ENCODE measurements around the gene CDH5.

The CDH5 gene

DNA sequence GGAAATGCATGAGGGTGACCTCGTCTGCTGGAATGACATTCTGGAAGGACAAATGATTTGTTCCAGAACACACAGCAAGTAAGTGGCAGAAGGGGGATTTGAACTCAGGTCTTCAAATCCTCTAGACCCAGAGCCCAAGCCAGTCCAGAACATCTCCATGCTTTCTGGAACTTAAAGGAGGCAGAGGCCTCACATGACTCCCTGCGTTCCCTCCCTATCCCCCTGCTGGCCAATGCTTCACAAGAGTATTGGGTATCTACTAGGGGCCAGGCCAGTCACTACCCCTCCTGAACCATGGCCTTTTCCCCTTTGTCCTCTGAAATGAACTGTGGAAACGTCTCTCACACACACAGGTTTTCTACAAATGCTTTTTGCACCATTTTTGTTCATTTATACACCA is 53.0 kb downstream of the CDH5 start:
- no peak for DNase-seq (ENCODE audit: low spot score in 2 of 2)
- peaks cover 10% of the 10 kb centered on the region for H3K4me1 Mint-ChIP-seq
- peaks cover 2% of the 10 kb centered on the region for H3K36me3 Mint-ChIP-seq
- no peak for ATAC-seq (ENCODE audit: low read depth)
- no peak overlapping the region for H3K4me3 Mint-ChIP-seq
- peaks cover 13% of the 10 kb centered on the region for H3K27me3 Mint-ChIP-seq
- H3K9me3 Mint-ChIP-seq, result peaks cover 2% of the 10 kb centered on the region
- no peak overlapping the region for H3K27ac Mint-ChIP-seq

GRCh38 chr16:66420396-66420795 is 53.9 kb downstream of the CDH5 start:
- H3K36me3 Mint-ChIP-seq, result peaks cover 2% of the 10 kb centered on the region
- DNase-seq (ENCODE audit: low spot score in 2 of 2), result no peak

GRCh38 chr16:66421891-66422290 is 55.4 kb downstream of the CDH5 start:
- no peak overlapping the region for H3K27ac Mint-ChIP-seq
- H3K9me3 Mint-ChIP-seq, result no peaks in the 10 kb centered on the region
- H3K4me1 Mint-ChIP-seq, result peaks cover 13% of the 10 kb centered on the region
- H3K36me3 Mint-ChIP-seq, result peaks cover 2% of the 10 kb centered on the region
- ATAC-seq (ENCODE audit: low read depth) (no peak), DNase-seq (ENCODE audit: low spot score in 2 of 2) (no peak)
- peaks cover 23% of the 10 kb centered on the region for H3K27me3 Mint-ChIP-seq
- H3K4me3 Mint-ChIP-seq, result no peak overlapping the region

More at GRCh38 chr16:66420396-66420795, 53.9 kb downstream of the CDH5 start:
- ATAC-seq (ENCODE audit: low read depth), result no peak
- Mint-ChIP-seq H3K4me3 (no peak overlapping the region), H3K27me3 (peaks cover 18% of the 10 kb centered on the region), H3K27ac (no peak overlapping the region), H3K4me1 (peaks cover 10% of the 10 kb centered on the region), H3K9me3 (peaks cover 2% of the 10 kb centered on the region)

DNA sequence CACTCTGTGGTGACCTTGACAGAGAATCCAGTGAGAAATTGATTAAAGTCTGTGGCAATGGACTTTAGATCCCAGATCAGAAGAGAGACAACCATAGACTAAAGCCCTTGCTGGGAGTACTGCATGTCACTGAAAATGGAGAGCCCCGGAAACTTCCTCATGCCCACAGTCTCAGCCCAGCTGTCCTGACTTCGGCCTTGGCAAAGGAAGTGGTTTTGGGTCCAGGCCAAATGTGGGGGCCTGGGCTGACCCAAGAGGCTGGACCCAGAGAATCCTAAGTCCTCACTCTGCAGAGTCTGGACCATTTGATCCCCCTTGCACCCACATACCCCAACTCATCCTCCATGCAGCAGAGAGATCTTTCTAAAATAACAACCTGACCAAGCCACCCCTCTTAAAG is 55.9 kb downstream of the CDH5 start:
- Mint-ChIP-seq H3K27ac (no peak overlapping the region), H3K36me3 (peaks cover 2% of the 10 kb centered on the region), H3K4me1 (peaks cover 13% of the 10 kb centered on the region), H3K4me3 (no peak overlapping the region), H3K27me3 (peaks cover 23% of the 10 kb centered on the region), H3K9me3 (no peaks in the 10 kb centered on the region)
- DNase-seq (ENCODE audit: low spot score in 2 of 2) (no peak), ATAC-seq (ENCODE audit: low read depth) (no peak)

DNA sequence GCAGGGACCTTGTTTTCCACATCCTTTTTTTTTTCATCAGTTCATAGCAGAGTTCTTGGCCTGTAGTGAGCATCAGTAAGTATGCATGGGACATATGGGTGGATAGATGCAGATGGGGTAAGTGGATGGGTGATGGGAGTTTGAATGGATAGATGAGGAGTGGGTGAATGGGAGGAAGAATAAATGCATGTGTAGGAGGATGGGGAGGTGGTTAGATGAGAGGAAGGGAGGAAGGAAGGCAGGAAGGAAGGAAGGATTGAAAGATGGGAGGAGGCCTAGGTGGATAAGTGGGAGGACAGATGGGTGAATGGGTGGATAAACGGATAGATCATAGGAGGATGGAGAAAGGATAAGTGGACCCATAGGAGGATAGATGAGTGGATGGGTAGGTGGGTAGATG is 56.7 kb downstream of the CDH5 start:
- ATAC-seq (ENCODE audit: low read depth), result no peak
- H3K4me1 Mint-ChIP-seq, result peaks cover 8% of the 10 kb centered on the region

DNA sequence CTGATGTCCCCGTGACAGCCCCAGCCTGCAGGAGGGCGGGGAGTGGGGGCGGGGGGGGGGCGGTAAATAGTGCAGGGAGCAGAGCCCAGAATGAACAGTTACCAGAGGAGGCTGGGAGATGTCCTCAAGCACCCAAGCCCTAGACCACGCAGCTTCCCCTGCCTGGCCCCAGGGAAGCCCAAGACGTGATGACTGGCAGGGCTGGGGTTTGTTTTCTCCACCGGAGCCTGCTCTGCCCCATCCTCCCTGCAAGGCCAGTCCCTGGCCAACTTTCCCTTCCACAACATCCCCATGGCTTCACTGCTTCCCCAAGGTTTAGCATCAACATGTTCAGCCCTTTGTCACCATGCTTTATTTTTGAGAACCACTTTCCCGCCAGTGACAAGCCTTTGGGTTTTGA is 59.2 kb downstream of the CDH5 start:
- Mint-ChIP-seq H3K27ac (no peak overlapping the region), H3K9me3 (peaks cover 2% of the 10 kb centered on the region), H3K27me3 (peaks cover 32% of the 10 kb centered on the region), H3K4me3 (no peak overlapping the region), H3K4me1 (peaks cover 3% of the 10 kb centered on the region), H3K36me3 (peaks cover 2% of the 10 kb centered on the region)
- DNase-seq (ENCODE audit: low spot score in 2 of 2) (no peak), ATAC-seq (ENCODE audit: low read depth) (no peak)

More for the DNA sequence above, 56.7 kb downstream of the CDH5 start:
- no peak for DNase-seq (ENCODE audit: low spot score in 2 of 2)
- Mint-ChIP-seq H3K27me3 (peaks cover 23% of the 10 kb centered on the region), H3K4me3 (no peak overlapping the region), H3K9me3 (no peaks in the 10 kb centered on the region), H3K36me3 (peaks cover 2% of the 10 kb centered on the region), H3K27ac (no peak overlapping the region)

- H3K36me3 Mint-ChIP-seq, result peaks cover 2% of the 10 kb centered on the region
- ATAC-seq (ENCODE audit: low read depth) (no peak), DNase-seq (ENCODE audit: low spot score in 2 of 2) (no peak)
- peaks cover 32% of the 10 kb centered on the region for H3K27me3 Mint-ChIP-seq
- peak overlapping the region; percentile 35 for H3K4me3 Mint-ChIP-seq
- peaks cover 3% of the 10 kb centered on the region for H3K9me3 Mint-ChIP-seq
- no peak overlapping the region for H3K27ac Mint-ChIP-seq
- H3K4me1 Mint-ChIP-seq, result peaks cover 3% of the 10 kb centered on the region
These were observed 59.9 kb downstream of the CDH5 start for GRCh38 chr16:66426112-66427035.

GRCh38 chr16:66427036-66427860 is 60.8 kb downstream of the CDH5 start, which contains the start of gene BEAN1:
BEAN1 (plus strand) TSS chr16:66427295; CDS start chr16:66437677, 10,382 bp downstream.
- peaks cover 2% of the 10 kb centered on the region for H3K36me3 Mint-ChIP-seq
- no peak within 1 kb of the TSS for H3K27ac Mint-ChIP-seq
- peaks cover 3% of the 10 kb centered on the region for H3K4me1 Mint-ChIP-seq
- H3K4me3 Mint-ChIP-seq, result peak within 1 kb of the TSS; percentile 35
- no peak for DNase-seq (ENCODE audit: low spot score in 2 of 2)
- H3K27me3 Mint-ChIP-seq, result peaks cover 34% of the 10 kb centered on the region
- H3K9me3 Mint-ChIP-seq, result peaks cover 3% of the 10 kb centered on the region
- no peak for ATAC-seq (ENCODE audit: low read depth)

DNA sequence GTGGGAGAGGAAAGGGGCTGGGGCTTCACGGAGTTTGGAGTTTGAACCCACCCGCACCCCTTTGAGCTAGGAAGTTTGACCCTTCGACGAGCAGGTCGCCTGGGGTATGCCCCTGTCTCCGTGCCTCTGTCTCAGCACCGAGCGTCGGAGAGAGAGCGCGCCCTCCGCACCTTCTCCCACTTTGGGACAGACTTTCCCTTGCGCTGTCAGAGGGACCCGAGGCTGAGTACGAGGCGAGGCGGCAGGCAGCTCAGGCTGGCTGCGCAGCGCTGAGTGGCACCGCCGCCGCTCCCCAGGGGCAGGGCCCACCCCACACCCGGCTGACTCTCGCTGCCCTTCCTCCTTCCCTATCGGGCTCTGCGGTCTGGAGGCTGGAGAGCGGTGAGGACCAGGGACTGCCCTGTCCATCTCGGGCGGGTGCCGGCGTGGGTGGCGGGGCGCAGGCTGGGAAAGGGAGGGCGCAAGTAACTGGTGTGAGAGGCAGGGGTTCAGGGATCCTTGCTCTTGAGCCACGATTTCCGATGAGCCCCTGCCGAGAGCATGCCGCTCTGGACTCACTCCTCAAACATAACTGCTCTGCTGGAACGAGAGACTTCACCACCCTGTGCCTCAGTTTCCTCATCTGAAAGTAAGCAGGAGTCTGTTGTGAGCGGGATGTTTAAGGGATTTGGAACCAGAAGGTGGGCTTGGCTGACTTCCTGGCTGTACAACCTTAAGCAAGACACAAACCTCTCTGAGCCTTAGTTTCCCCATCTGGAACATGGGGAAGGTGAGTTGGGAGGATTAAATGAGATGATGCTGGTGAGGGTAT is 61.6 kb downstream of the CDH5 start:
- Mint-ChIP-seq H3K4me3 (peak overlapping the region; percentile 18), H3K36me3 (peaks cover 2% of the 10 kb centered on the region), H3K27me3 (peaks cover 34% of the 10 kb centered on the region), H3K4me1 (peaks cover 3% of the 10 kb centered on the region), H3K27ac (no peak overlapping the region), H3K9me3 (peaks cover 3% of the 10 kb centered on the region)
- DNase-seq (ENCODE audit: low spot score in 2 of 2), result no peak
- ATAC-seq (ENCODE audit: low read depth), result no peak

DNA sequence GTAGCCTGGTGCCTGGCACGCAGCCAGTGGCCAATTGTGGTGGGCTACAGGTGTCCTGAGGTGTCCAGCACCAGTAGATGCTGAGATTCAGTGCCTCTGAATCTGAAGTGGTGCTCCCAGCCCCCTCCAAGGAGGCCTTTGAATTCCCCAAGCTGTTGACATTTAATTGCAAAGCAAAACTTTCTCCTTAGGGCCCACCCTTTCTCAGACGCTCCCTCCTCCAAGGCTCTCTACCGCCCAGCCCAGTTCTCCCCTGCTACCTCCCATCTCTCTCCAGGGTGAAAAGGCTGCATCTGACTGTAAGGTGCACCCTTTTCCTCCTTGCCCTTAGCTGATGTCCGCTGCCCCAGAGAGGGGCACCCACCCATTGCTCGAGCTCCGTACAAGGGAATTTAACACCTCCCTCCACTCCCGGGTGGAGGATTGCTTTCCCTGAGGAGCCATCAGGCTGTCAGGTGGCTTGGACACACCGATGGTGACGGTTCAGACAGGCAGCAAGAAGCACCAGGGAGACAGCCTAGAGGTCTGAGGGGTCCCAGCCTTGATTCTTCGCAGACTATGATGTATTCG is 62.3 kb downstream of the CDH5 start:
- no peak for ATAC-seq (ENCODE audit: low read depth)
- Mint-ChIP-seq H3K36me3 (no peaks in the 10 kb centered on the region), H3K4me1 (peaks cover 3% of the 10 kb centered on the region), H3K27me3 (peaks cover 34% of the 10 kb centered on the region), H3K27ac (no peak overlapping the region), H3K9me3 (peaks cover 3% of the 10 kb centered on the region), H3K4me3 (no peak overlapping the region)
- no peak for DNase-seq (ENCODE audit: low spot score in 2 of 2)

- H3K4me1 Mint-ChIP-seq, result peaks cover 3% of the 10 kb centered on the region
- peaks cover 34% of the 10 kb centered on the region for H3K27me3 Mint-ChIP-seq
- peaks cover 3% of the 10 kb centered on the region for H3K9me3 Mint-ChIP-seq
- no peak for ATAC-seq (ENCODE audit: low read depth)
- no peak overlapping the region for H3K27ac Mint-ChIP-seq
- no peak overlapping the region for H3K4me3 Mint-ChIP-seq
- no peaks in the 10 kb centered on the region for H3K36me3 Mint-ChIP-seq
- no peak for DNase-seq (ENCODE audit: low spot score in 2 of 2)
These were observed 62.9 kb downstream of the CDH5 start for GRCh38 chr16:66429290-66429962.

- peaks cover 30% of the 10 kb centered on the region for H3K27me3 Mint-ChIP-seq
These were observed 63.7 kb downstream of the CDH5 start for GRCh38 chr16:66430214-66430613.

GRCh38 chr16:66431760-66432159 is 65.3 kb downstream of the CDH5 start:
- DNase-seq (ENCODE audit: low spot score in 2 of 2) (no peak), ATAC-seq (ENCODE audit: low read depth) (no peak)
- H3K27me3 Mint-ChIP-seq, result peaks cover 25% of the 10 kb centered on the region
- H3K27ac Mint-ChIP-seq, result no peak overlapping the region
- no peak overlapping the region for H3K4me3 Mint-ChIP-seq
- no peaks in the 10 kb centered on the region for H3K36me3 Mint-ChIP-seq
- H3K9me3 Mint-ChIP-seq, result peaks cover 3% of the 10 kb centered on the region
- H3K4me1 Mint-ChIP-seq, result no peaks in the 10 kb centered on the region

More at GRCh38 chr16:66430214-66430613, 63.7 kb downstream of the CDH5 start:
- Mint-ChIP-seq H3K4me1 (peaks cover 3% of the 10 kb centered on the region), H3K9me3 (peaks cover 3% of the 10 kb centered on the region), H3K27ac (no peak overlapping the region), H3K36me3 (no peaks in the 10 kb centered on the region), H3K4me3 (no peak overlapping the region)
- DNase-seq (ENCODE audit: low spot score in 2 of 2), result no peak
- no peak for ATAC-seq (ENCODE audit: low read depth)
